ENCODE data around the gene DENND1A.

GRCh38 chr9:123960965-123961364 is 31.0 kb upstream of the DENND1A start:
- TF ChIP-seq CTCF (IDR thresholded peaks at IDR 0.05; ENCODE audit: low read depth, low read length, missing input control) (no peak), NR2F2 (IDR thresholded peaks at IDR 0.05) (no peak), HNF4A (conservative IDR thresholded peaks at IDR 0.05) (no peak), REST (IDR thresholded peaks at IDR 0.05) (no peak), RAD21 (IDR thresholded peaks at IDR 0.05) (no peak), GABPA (IDR thresholded peaks at IDR 0.05 in 1 of 2, conservative IDR thresholded peaks at IDR 0.05 in 1 of 2) (no peak), ZBTB33 (IDR thresholded peaks at IDR 0.05) (no peak), YY1 (IDR thresholded peaks at IDR 0.05) (no peak)
